Bronchial epithelial cell (primary cell): Measurements from ENCODE around the gene TMEM132C. TPM values are rescaled to one million over a fixed set of nuclear protein-coding genes. Genes with fewer than 3 reads are reported as not detected.

ENCODE experiments used
- DNase-seq: peaks from one replicate; pipeline ENCODE4 v3.0.0-alpha.2; 2010; ENCODE audit warnings: low read depth
- FAIRE-seq: peaks from 2 replicates; lab custom pipeline; 2011; peaks lifted over from hg19 to GRCh38; lab: Jason Lieb, UNC
- H3K27me3 ChIP-seq: 2 replicates; pipeline ENCODE4 v1.5.1; 2011; ENCODE audit warnings: low read length; ENCODE audit not compliant: control insufficient read depth, insufficient read depth
- H3K36me3 ChIP-seq: 2 replicates; pipeline ENCODE4 v1.5.1; 2011; ENCODE audit warnings: low read length; ENCODE audit not compliant: control insufficient read depth, insufficient read depth
- H3K4me3 ChIP-seq: 2 replicates; pipeline ENCODE4 v1.5.1; 2011; ENCODE audit warnings: mild to moderate bottlenecking, low read depth, low read length, control low read depth
- CTCF ChIP-seq: IDR thresholded peaks from 2 replicates; pipeline ENCODE4 v1.5.1; 2011; ENCODE audit warnings: mild to moderate bottlenecking, moderate library complexity, low read length, control low read depth, inconsistent platforms; ENCODE audit not compliant: insufficient read depth, severe bottlenecking
- total RNA-seq: library from RNA; depleted of rRNA; stranded (reverse); fragments of >200 nt; gene quantifications from 2 replicates; pipeline ENCODE4 v1.2.1, GENCODE V29; 2014

Gene TMEM132C
- not detected in 2 replicates for total RNA-seq

GRCh38 chr12:128267131-128267622, at the start of gene TMEM132C:
TMEM132C (plus strand) TSS chr12:128267170; CDS start chr12:128267403, 233 bp downstream.
- DNase-seq (no peak), FAIRE-seq (no peak)
- TF ChIP-seq CTCF = no peak
- no peak within 1 kb of the TSS for H3K4me3 ChIP-seq
- H3K36me3 ChIP-seq = no peaks in the 10 kb centered on the region
- peaks cover 5% of the 10 kb centered on the region for H3K27me3 ChIP-seq

- Histone ChIP-seq H3K36me3 (no peaks in the 10 kb centered on the region), H3K4me3 (no peak overlapping the region), H3K27me3 (no peaks in the 10 kb centered on the region)
- DNase-seq (no peak), FAIRE-seq (no peak)
- TF ChIP-seq CTCF = no peak
These were observed 42.7 kb upstream of the TMEM132C start for GRCh38 chr12:128224226-128224625.

- DNase-seq (no peak), FAIRE-seq (no peak)
- TF ChIP-seq CTCF = no peak
- Histone ChIP-seq H3K27me3 (no peaks in the 10 kb centered on the region), H3K36me3 (no peaks in the 10 kb centered on the region), H3K4me3 (no peak overlapping the region)
These were observed 38.4 kb upstream of the TMEM132C start for GRCh38 chr12:128228581-128228980.

GRCh38 chr12:128235635-128236417, 31.1 kb upstream of the TMEM132C start:
- Histone ChIP-seq H3K36me3 (no peaks in the 10 kb centered on the region), H3K27me3 (no peaks in the 10 kb centered on the region), H3K4me3 (no peak overlapping the region)
- DNase-seq = no peak
- no peak for TF ChIP-seq CTCF
- FAIRE-seq = no peak

- no peak for TF ChIP-seq CTCF
- no peaks in the 10 kb centered on the region for H3K36me3 ChIP-seq
- H3K27me3 ChIP-seq = no peaks in the 10 kb centered on the region
- no peak overlapping the region for H3K4me3 ChIP-seq
- DNase-seq (no peak), FAIRE-seq (no peak)
These were observed 30.4 kb upstream of the TMEM132C start for GRCh38 chr12:128236525-128236924.
